ENCODE results near the gene TLR2. TPM values are rescaled to one million over a fixed set of nuclear protein-coding genes. Genes with fewer than 3 reads are reported as not detected.

TLR2 gene
- total and polyA plus RNA-seq, 2 experiments from 2014 or later: 0.09 to 1.0 TPM

- H3K4me1 ChIP-seq (ENCODE audit: low read depth): no peaks in the 10 kb centered on the region
- no peak overlapping the region for H3K4me3 ChIP-seq
- no peaks in the 10 kb centered on the region for H3K36me3 ChIP-seq
- no peak for TF ChIP-seq CTCF (IDR thresholded peaks at IDR 0.05; ENCODE audit: low read depth, low read length)
- H3K27ac ChIP-seq: no peak overlapping the region
- no peaks in the 10 kb centered on the region for H3K27me3 ChIP-seq
- DNase-seq (ENCODE audit: low read depth in 1 of 2, low spot score in 1 of 2): no peak
- H3K9me3 ChIP-seq (ENCODE audit: low read depth): no peaks in the 10 kb centered on the region
Measured at GRCh38 chr4:153638999-153639398, 45.1 kb upstream of the TLR2 start.

- no peaks in the 10 kb centered on the region for H3K36me3 ChIP-seq
- no peaks in the 10 kb centered on the region for H3K9me3 ChIP-seq (ENCODE audit: low read depth)
- no peaks in the 10 kb centered on the region for H3K4me1 ChIP-seq (ENCODE audit: low read depth)
- no peak for DNase-seq (ENCODE audit: low read depth in 1 of 2, low spot score in 1 of 2)
- no peak overlapping the region for H3K4me3 ChIP-seq
- H3K27me3 ChIP-seq: no peaks in the 10 kb centered on the region
- no peak for TF ChIP-seq CTCF (IDR thresholded peaks at IDR 0.05; ENCODE audit: low read depth, low read length)
- no peak overlapping the region for H3K27ac ChIP-seq
Measured at GRCh38 chr4:153639833-153640802, 44.0 kb upstream of the TLR2 start.

GRCh38 chr4:153641532-153641931 lies 42.5 kb upstream of the TLR2 start:
- TF ChIP-seq CTCF (IDR thresholded peaks at IDR 0.05; ENCODE audit: low read depth, low read length): no peak
- Histone ChIP-seq H3K36me3 (no peaks in the 10 kb centered on the region), H3K9me3 (ENCODE audit: low read depth) (no peaks in the 10 kb centered on the region), H3K27ac (no peak overlapping the region), H3K4me3 (no peak overlapping the region), H3K4me1 (ENCODE audit: low read depth) (no peaks in the 10 kb centered on the region), H3K27me3 (no peaks in the 10 kb centered on the region)
- DNase-seq (ENCODE audit: low read depth in 1 of 2, low spot score in 1 of 2): no peak

GRCh38 chr4:153643406-153644383 lies 40.4 kb upstream of the TLR2 start:
- Histone ChIP-seq H3K27me3 (no peaks in the 10 kb centered on the region), H3K9me3 (ENCODE audit: low read depth) (no peaks in the 10 kb centered on the region), H3K4me1 (ENCODE audit: low read depth) (no peaks in the 10 kb centered on the region), H3K27ac (no peak overlapping the region), H3K4me3 (no peak overlapping the region), H3K36me3 (no peaks in the 10 kb centered on the region)
- DNase-seq (ENCODE audit: low read depth in 1 of 2, low spot score in 1 of 2): peak; percentile 34 to 51
- TF ChIP-seq CTCF (IDR thresholded peaks at IDR 0.05; ENCODE audit: low read depth, low read length): peak; percentile 46

- Histone ChIP-seq H3K27me3 (no peaks in the 10 kb centered on the region), H3K9me3 (ENCODE audit: low read depth) (no peaks in the 10 kb centered on the region), H3K27ac (no peak overlapping the region), H3K4me3 (no peak overlapping the region), H3K4me1 (ENCODE audit: low read depth) (peaks cover 5% of the 10 kb centered on the region), H3K36me3 (no peaks in the 10 kb centered on the region)
- TF ChIP-seq CTCF (IDR thresholded peaks at IDR 0.05; ENCODE audit: low read depth, low read length): peak; percentile 14
- no peak for DNase-seq (ENCODE audit: low read depth in 1 of 2, low spot score in 1 of 2)
Measured at GRCh38 chr4:153645183-153645582, 38.9 kb upstream of the TLR2 start.

Measured in cardiac muscle cell (in vitro differentiated cells and primary cell).